ENCODE data around the gene PALLD. TPM values are rescaled to one million over a fixed set of nuclear protein-coding genes. Genes with fewer than 3 reads are reported as not detected.

The PALLD gene
- total and polyA plus RNA-seq, 12 donors: 169 to 1,537 (median 667) TPM

DNA sequence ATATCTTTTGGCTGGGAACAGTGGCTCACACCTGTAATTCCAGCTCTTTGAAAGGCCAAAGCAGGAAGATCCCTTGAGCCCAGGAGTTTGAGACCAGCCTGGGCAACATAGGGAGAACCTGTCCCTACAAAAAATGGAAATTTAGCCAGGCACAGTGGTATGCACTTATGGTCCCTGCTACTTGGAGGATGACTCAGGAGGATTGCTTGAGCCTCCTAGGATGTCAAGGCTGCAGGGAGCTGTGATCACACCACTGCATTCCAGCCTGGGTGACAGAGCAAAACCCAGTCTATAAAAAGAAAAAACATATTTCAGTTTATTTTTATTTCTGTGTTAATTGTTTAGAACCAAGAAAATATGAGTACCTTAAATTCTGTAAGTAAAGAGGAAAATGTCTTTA lies 389.5 kb downstream of the PALLD start:
- TF ChIP-seq, protein P1, sequence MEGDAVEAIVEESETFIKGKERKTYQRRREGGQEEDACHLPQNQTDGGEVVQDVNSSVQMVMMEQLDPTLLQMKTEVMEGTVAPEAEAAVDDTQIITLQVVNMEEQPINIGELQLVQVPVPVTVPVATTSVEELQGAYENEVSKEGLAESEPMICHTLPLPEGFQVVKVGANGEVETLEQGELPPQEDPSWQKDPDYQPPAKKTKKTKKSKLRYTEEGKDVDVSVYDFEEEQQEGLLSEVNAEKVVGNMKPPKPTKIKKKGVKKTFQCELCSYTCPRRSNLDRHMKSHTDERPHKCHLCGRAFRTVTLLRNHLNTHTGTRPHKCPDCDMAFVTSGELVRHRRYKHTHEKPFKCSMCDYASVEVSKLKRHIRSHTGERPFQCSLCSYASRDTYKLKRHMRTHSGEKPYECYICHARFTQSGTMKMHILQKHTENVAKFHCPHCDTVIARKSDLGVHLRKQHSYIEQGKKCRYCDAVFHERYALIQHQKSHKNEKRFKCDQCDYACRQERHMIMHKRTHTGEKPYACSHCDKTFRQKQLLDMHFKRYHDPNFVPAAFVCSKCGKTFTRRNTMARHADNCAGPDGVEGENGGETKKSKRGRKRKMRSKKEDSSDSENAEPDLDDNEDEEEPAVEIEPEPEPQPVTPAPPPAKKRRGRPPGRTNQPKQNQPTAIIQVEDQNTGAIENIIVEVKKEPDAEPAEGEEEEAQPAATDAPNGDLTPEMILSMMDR (IDR thresholded peaks at IDR 0.05): no peak
- peak overlapping the region in 1 of 10 donors; percentile 27 for H3K27ac ChIP-seq
- no peaks in the 10 kb centered on the region for H3K27me3 ChIP-seq
- peaks cover 2 to 70% (median 37%) of the 10 kb centered on the region in 9 donors for H3K4me1 ChIP-seq
- no peak overlapping the region for H3K4me3 ChIP-seq
- H3K9me3 ChIP-seq: no peaks in the 10 kb centered on the region
- DNase-seq (no peak), ATAC-seq (no peak)
- intact Hi-C loops (cut with DNase I): no loop called here
- peaks cover 0 to 66% (median 13%) of the 10 kb centered on the region in 9 donors for H3K36me3 ChIP-seq

DNA sequence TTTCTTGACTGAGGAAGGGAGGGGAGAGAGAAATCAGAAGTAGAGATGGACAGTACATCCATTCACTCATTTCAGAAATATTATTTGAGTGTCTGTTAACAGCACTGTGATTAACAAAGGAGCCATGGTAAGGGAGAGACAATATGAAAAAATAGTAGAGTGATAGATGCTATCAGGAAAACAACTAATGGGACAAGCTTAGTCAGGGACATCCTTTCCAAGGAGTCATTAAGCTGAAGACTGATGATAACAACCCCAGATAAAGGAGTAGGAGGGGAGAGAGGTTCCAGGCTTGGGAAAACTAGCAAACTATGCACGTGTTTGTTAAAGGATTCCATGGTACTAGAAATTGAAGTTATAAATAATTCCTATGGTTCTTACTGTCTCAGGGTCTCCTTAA lies 391.0 kb downstream of the PALLD start:
- H3K27ac ChIP-seq: peak overlapping the region in 4 of 10 donors; percentile 7 to 63 (median 56)
- H3K4me3 ChIP-seq: no peak overlapping the region
- intact Hi-C loops (cut with DNase I): no loop called here
- 14 to 37% methylated on average over 1 of the region's 1 CpG for WGBS, 2 donors
- no peaks in the 10 kb centered on the region for H3K9me3 ChIP-seq
- no peak for DNase-seq
- H3K4me1 ChIP-seq: peaks cover 2 to 74% (median 30%) of the 10 kb centered on the region in 9 donors
- peaks cover 0 to 67% (median 28%) of the 10 kb centered on the region in 9 donors for H3K36me3 ChIP-seq
- TF ChIP-seq, protein P1 (IDR thresholded peaks at IDR 0.05): no peak
- no peaks in the 10 kb centered on the region for H3K27me3 ChIP-seq
- ATAC-seq: no peak

DNA sequence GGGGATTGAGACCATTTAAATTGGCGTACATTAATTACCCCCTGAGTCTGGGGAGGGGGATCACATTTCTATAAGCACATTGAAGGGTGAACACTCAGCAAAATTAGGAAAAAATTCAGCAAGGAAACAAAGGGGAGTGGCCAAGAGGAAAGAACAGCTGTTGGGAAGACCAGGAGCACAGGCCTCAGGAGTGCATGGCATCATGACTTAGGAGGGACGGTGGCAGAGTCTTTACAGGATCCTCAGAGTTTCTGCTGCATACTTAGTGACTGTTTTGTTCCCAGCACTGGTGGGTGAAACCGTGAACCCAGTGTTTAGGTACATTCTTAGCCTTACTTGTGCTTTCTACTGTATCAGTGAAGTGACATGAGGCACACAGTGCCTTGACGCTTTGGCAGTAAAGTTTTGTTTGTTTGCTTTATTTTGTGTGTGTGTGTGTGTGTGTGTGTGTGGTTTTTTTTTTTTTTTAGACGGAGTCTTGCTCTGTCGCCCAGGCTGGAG lies 391.9 kb downstream of the PALLD start:
- ATAC-seq (peak in 2 of 8 donors; percentile 28 to 31), DNase-seq (no peak)
- peak overlapping the region in 1 of 10 donors; percentile 63 for H3K27ac ChIP-seq
- peaks cover 0 to 68% (median 32%) of the 10 kb centered on the region in 9 donors for H3K36me3 ChIP-seq
- 90 to 92% methylated on average over 6 of the region's 6 CpGs for WGBS, 2 donors
- TF ChIP-seq, protein P1 (IDR thresholded peaks at IDR 0.05): no peak
- no peaks in the 10 kb centered on the region for H3K9me3 ChIP-seq
- H3K4me3 ChIP-seq: no peak overlapping the region
- peaks cover 2 to 71% (median 28%) of the 10 kb centered on the region in 9 donors for H3K4me1 ChIP-seq
- no peaks in the 10 kb centered on the region for H3K27me3 ChIP-seq
- intact Hi-C loops (cut with DNase I): no loop called here

DNA sequence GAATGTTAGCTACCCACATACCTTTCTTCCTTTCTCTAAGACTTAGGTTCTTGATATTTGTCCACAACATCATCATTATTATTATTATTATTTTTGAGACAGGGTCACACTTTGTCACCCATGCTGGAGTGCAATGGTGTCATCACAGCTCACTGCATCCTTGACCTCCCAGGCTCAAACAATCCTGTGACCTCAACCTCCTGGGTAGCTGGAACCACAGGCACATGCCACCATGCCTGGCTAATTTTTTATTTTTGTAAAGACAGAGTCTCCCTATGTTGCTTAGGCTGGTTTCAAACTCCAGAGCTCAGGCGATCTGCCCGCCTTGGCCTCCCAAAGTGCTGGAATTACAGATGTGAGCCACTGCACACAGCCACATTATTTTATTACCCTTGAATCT lies 394.2 kb downstream of the PALLD start:
- TF ChIP-seq, protein P1 (IDR thresholded peaks at IDR 0.05): no peak
- Histone ChIP-seq H3K27ac (peak overlapping the region in 3 of 10 donors; percentile 8 to 36 (median 21)), H3K9me3 (no peaks in the 10 kb centered on the region), H3K4me3 (no peak overlapping the region), H3K27me3 (no peaks in the 10 kb centered on the region), H3K36me3 (peaks cover 0 to 77% (median 48%) of the 10 kb centered on the region in 9 donors), H3K4me1 (peaks cover 2 to 50% (median 20%) of the 10 kb centered on the region in 9 donors)
- 96 to 98% methylated on average over 2 of the region's 2 CpGs for WGBS, 2 donors
- DNase-seq: no peak
- intact Hi-C loops (cut with DNase I): loop anchor here in 1 of 10 donors (10.0 kb wide), 1 partner anchor 306 kb away; no protein-coding TSS in a partner anchor
- no peak for ATAC-seq
